Esophagus squamous epithelium (tissue), 5 donors: ENCODE results near the gene IFT27. TPM values are rescaled to one million over a fixed set of nuclear protein-coding genes. Genes with fewer than 3 reads are reported as not detected.
A peak's percentile ranks its signal among the peaks of the same experiment; 100 is the strongest.

Experiments
- DNase-seq: peaks from one replicate; lab custom pipeline; 2025; lab: John Stamatoyannopoulos, UW
- H3K27ac ChIP-seq, 4 donors: fragments of 200-600 bp; sonication (generic); one replicate each; pipeline ENCODE4 v1.5.1; 2016 to 2019; ENCODE audit warnings: mild to moderate bottlenecking in 1 of 4
- H3K27me3 ChIP-seq, 4 donors: fragments of 200-600 bp; sonication (generic); 1 replicate in 3 of 4; 2 replicates in 1 of 4; pipeline versions ENCODE4 v1.5.1 to v1.6.0; 2017 to 2021; ENCODE audit warnings: antibody characterized with exemption in 1 of 4
- H3K36me3 ChIP-seq, 3 donors: fragments of 200-600 bp; sonication (generic); one replicate each; pipeline ENCODE4 v1.5.1; 2016 to 2019
- H3K4me1 ChIP-seq, 3 donors: fragments of 200-600 bp; sonication (generic); one replicate each; pipeline ENCODE4 v1.5.1; 2017 to 2019
- H3K4me3 ChIP-seq, 4 donors: fragments of 200-600 bp; sonication (generic); 1 replicate in 3 of 4; 2 replicates in 1 of 4; pipeline ENCODE4 v1.5.1; 2016 to 2019; ENCODE audit warnings: mild to moderate bottlenecking in 2 of 4, moderate library complexity in 1 of 4
- H3K9me3 ChIP-seq, 3 donors: fragments of 200-600 bp; sonication (generic); one replicate each; pipeline ENCODE4 v1.5.1; 2016 to 2019
- CTCF ChIP-seq, 6 experiments: fragments of 450-650 bp in 4 of 6; fragments of 200-600 bp in 2 of 6; sonication (generic) in 2 of 6; IDR thresholded peaks; one replicate each; pipeline ENCODE4 v1.5.1; 2016 to 2019; ENCODE audit warnings: antibody characterized with exemption in 6 of 6, mild to moderate bottlenecking in 4 of 6, moderate library complexity in 4 of 6
- POLR2A ChIP-seq, 4 donors: fragments of 450-650 bp; IDR thresholded peaks; one replicate each; pipeline ENCODE4 v1.6.1; 2017; ENCODE audit warnings: antibody characterized with exemption in 4 of 4, mild to moderate bottlenecking in 4 of 4, moderate library complexity in 3 of 4
- WGBS, 2 donors: methylation state at CpG; one replicate each; pipeline ENCODE4 v1.1.5; 2018; 5-methylcytosine and 5-hydroxymethylcytosine counted together
- intact Hi-C: fragments of 100-400 bp; cut with DNase I; formaldehyde crosslinking; loops from one replicate; pipeline ENCODE4 v1.15.0; 2022
- total RNA-seq, 4 donors: library from RNA; depleted of rRNA; stranded (reverse); fragments of >200 nt; gene quantifications; one replicate each; pipeline ENCODE4 v1.1.0, GENCODE V29; 2016
- donor health status: DM: yes; HTN: yes; CAD: no.

Gene IFT27
- total RNA-seq, 4 donors from 2014 or later: 6.1 to 9.5 (median 8.1) TPM

GRCh38 chr22:36787204-36787988, 11.5 kb upstream of the IFT27 start:
- H3K27me3 ChIP-seq: peaks cover 0 to 85% (median under 1%) of the 10 kb centered on the region in 4 donors
- intact Hi-C loops: loop anchor here (10.0 kb wide), 1 partner anchor 187 kb away; no protein-coding TSS in a partner anchor
- no peak for TF ChIP-seq CTCF (IDR thresholded peaks at IDR 0.05)
- TF ChIP-seq POLR2A (IDR thresholded peaks at IDR 0.05): no peak
- no peak for DNase-seq
- WGBS, 2 donors: 64 to 71% methylated on average over 9 to 11 of the region's 17 CpGs
- H3K36me3 ChIP-seq: no peaks in the 10 kb centered on the region
- H3K27ac ChIP-seq: no peak overlapping the region
- no peak overlapping the region for H3K4me3 ChIP-seq
- no peaks in the 10 kb centered on the region for H3K9me3 ChIP-seq
- peaks cover 0 to under 1% (median 0%) of the 10 kb centered on the region in 3 donors for H3K4me1 ChIP-seq

GRCh38 chr22:36783743-36784142, 7.8 kb upstream of the IFT27 start:
- WGBS, 2 donors: 83 to 90% methylated on average over 1 to 2 of the region's 2 CpGs
- no peak for DNase-seq
- Histone ChIP-seq H3K27ac (no peak overlapping the region), H3K4me1 (peaks cover 0 to 10% (median 7%) of the 10 kb centered on the region in 3 donors), H3K27me3 (peaks cover 0 to 53% (median 0%) of the 10 kb centered on the region in 4 donors), H3K36me3 (no peaks in the 10 kb centered on the region), H3K9me3 (no peaks in the 10 kb centered on the region), H3K4me3 (no peak overlapping the region)
- intact Hi-C loops: loop anchor here (5.0 to 10.0 kb wide), 2 partner anchors 74 to 191 kb away; no protein-coding TSS in a partner anchor
- TF ChIP-seq POLR2A (IDR thresholded peaks at IDR 0.05) (no peak), CTCF (IDR thresholded peaks at IDR 0.05) (no peak)

DNA sequence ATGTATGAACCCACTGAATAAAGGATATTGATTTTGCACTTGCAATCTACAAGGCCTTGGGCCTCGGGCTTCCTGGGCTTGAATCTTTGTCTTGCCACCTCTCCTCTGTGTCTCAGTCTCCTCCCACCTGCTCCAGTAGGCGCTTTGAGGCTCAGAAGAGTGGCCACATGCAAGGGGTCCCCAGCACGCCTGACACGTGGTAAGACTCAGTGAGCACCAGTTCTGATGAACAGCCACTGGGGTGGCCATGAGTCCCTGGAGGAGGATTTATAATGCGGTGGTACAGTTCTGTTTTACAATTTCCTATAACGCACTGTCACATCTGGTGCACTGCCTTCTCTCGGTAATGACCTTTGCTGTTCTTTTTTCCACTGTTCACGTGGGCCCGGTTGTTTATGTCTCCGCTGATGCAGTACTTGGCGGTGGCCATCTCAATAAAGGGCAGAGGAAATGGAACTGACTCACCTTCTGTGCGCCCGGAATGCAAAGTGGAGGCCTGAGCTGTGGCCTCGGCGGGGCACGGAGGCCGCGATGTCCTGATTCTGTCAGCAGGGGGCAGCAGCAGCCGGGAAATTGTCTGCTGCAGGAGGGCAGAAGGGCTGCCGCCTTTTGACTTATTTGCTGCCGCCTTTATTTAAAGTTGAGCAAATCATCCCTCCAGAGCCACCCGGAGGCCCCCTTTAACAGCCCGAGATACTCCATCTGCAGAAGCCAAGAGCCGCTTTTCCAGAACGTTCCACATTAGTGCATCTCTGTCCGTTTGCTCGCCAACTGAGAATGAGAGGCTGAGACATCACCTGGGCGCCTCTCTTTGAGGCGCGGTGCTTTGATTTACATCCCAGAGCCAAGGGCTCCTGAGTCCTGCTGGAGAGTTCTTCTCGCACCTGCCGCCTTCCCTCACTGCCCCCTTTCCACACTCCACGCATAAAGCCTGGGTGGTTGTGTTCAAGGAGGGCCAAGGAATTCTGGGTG, 6.0 kb upstream of the IFT27 start:
- no peak overlapping the region for H3K4me3 ChIP-seq
- H3K9me3 ChIP-seq: no peaks in the 10 kb centered on the region
- peak; percentile 82 to 96 (median 90) for TF ChIP-seq CTCF (IDR thresholded peaks at IDR 0.05)
- no peak for TF ChIP-seq POLR2A (IDR thresholded peaks at IDR 0.05)
- WGBS, 2 donors: 14 to 27% methylated on average over 25 to 31 of the region's 33 CpGs
- peak overlapping the region in 2 of 4 donors; percentile 42 to 78 for H3K27ac ChIP-seq
- intact Hi-C loops: loop anchor here (5.0 to 10.0 kb wide), 2 partner anchors 75 to 193 kb away; no protein-coding TSS in a partner anchor
- H3K36me3 ChIP-seq: no peaks in the 10 kb centered on the region
- peaks cover 0 to 39% (median 0%) of the 10 kb centered on the region in 4 donors for H3K27me3 ChIP-seq
- peaks cover 0 to 11% (median 7%) of the 10 kb centered on the region in 3 donors for H3K4me1 ChIP-seq
- peak; percentile 17 for DNase-seq

DNA sequence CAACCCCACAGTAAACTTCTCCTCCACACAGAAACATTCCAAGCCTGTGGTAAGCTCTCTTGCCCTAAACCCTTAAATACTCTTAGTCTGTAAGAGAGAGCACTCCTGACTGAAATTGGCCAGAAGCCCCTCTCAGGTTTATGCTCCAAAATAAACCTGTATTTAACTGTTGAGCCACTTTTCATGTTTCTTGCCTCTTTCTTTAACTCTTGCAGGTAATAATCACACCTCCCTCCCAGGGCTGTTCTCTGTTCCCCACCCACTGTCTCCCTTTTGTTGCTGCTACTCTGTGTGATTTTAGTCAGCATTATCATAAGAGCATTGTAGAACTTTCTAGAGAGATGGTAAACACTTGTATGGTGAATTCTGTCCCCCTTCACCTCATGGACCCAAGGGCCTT, 2.1 kb upstream of the IFT27 start:
- H3K4me1 ChIP-seq: peaks cover 4 to 29% (median 15%) of the 10 kb centered on the region in 3 donors
- H3K36me3 ChIP-seq: no peaks in the 10 kb centered on the region
- no peak for DNase-seq
- H3K9me3 ChIP-seq: no peaks in the 10 kb centered on the region
- TF ChIP-seq POLR2A (IDR thresholded peaks at IDR 0.05): no peak
- TF ChIP-seq CTCF (IDR thresholded peaks at IDR 0.05): no peak
- no peak overlapping the region for H3K4me3 ChIP-seq
- H3K27me3 ChIP-seq: peaks cover 0 to 8% (median 0%) of the 10 kb centered on the region in 4 donors
- intact Hi-C loops: no loop called here
- H3K27ac ChIP-seq: no peak overlapping the region
